Endothelial cell of umbilical vein (primary cell): ENCODE results near the gene TMOD1. TPM values are rescaled to one million over a fixed set of nuclear protein-coding genes. Genes with fewer than 3 reads are reported as not detected.

ENCODE experiments used
- BruUV-seq: library from RNA; stranded (reverse); fragments of 400-500 nt; replicated peaks from 2 replicates; lab custom pipeline; 2021; lab: Mats Ljungman, UMichigan
- CTCF ChIA-PET: fragments of 300-600, 350-600 bp; sonication (Branson Sonifier 250); formaldehyde crosslinking; loops from one replicate; lab custom pipeline; 2021; ENCODE audit warnings: antibody characterized with exemption, inconsistent platforms; lab: Charles Lee
- POLR2A ChIA-PET: fragments of 300-600, 350-600 bp; sonication (Branson Sonifier 250); formaldehyde crosslinking; loops from one replicate; lab custom pipeline; 2021; ENCODE audit warnings: antibody characterized with exemption, inconsistent platforms; lab: Charles Lee
- DNase-seq: peaks from one replicate; pipeline ENCODE4 v3.0.0-alpha.2; 2011; ENCODE audit warnings: low read depth, low spot score
- FAIRE-seq: peaks from 2 replicates; lab custom pipeline; 2011; peaks lifted over from hg19 to GRCh38; lab: Jason Lieb, UNC
- H2AFZ ChIP-seq: 2 replicates; pipeline ENCODE4 v1.6.0; 2012; ENCODE audit warnings: low read depth, low read length, control low read depth, inconsistent platforms
- H3K27ac ChIP-seq: 2 replicates; pipeline ENCODE4 v1.5.1; 2011; ENCODE audit warnings: low read depth, mild to moderate bottlenecking, control low read depth, low read length, moderate library complexity; ENCODE audit not compliant: insufficient read depth
- H3K27me3 ChIP-seq, 2 experiments: 2 replicates each; pipeline versions ENCODE4 v1.6.0 to v1.6.1; 2011; ENCODE audit warnings: low read length in 2 of 2, mixed read lengths in 1 of 2; ENCODE audit not compliant: control insufficient read depth in 2 of 2, insufficient read depth in 2 of 2
- H3K36me3 ChIP-seq, 2 experiments: 2 replicates in 1 of 2; 3 replicates in 1 of 2; pipeline ENCODE4 v1.5.1; 2011; ENCODE audit warnings: low read length in 2 of 2, mild to moderate bottlenecking in 1 of 2, moderate library complexity in 1 of 2; ENCODE audit not compliant: control insufficient read depth in 2 of 2, insufficient read depth in 2 of 2; ENCODE audit errors: extremely low read depth in 1 of 2
- H3K4me1 ChIP-seq: 3 replicates; pipeline ENCODE4 v1.5.1; 2011; ENCODE audit warnings: mild to moderate bottlenecking, low read length; ENCODE audit not compliant: control insufficient read depth, insufficient read depth; ENCODE audit errors: extremely low read depth
- H3K4me2 ChIP-seq: 2 replicates; pipeline ENCODE4 v1.6.1; 2011; ENCODE audit warnings: low read length, control low read depth, mixed read lengths; ENCODE audit not compliant: insufficient read depth
- H3K4me3 ChIP-seq, 3 experiments: fragments of 200-600 bp in 1 of 3; sonication (generic), shearing (Covaris generic) in 1 of 3; replicated peaks in 1 of 3; 2 replicates each; pipeline ENCODE4 v1.5.1; 2011 to 2016; ENCODE audit warnings: control low read depth in 3 of 3, low read length in 3 of 3, mild to moderate bottlenecking in 2 of 3, inconsistent platforms in 1 of 3, low read depth in 1 of 3, moderate library complexity in 1 of 3; ENCODE audit not compliant: insufficient read depth in 1 of 3
- H3K79me2 ChIP-seq: 2 replicates; pipeline ENCODE4 v1.6.0; 2012; ENCODE audit warnings: low read length, inconsistent platforms; ENCODE audit not compliant: control insufficient read depth, insufficient read depth
- H3K9ac ChIP-seq: replicated peaks from 2 replicates; pipeline ENCODE3; 2011; ENCODE audit warnings: low read length, control low read depth; ENCODE audit not compliant: insufficient read depth; ENCODE audit errors: extremely low read depth
- H3K9me1 ChIP-seq: replicated peaks from 3 replicates; pipeline ENCODE4 v1.6.0; 2011; ENCODE audit warnings: mild to moderate bottlenecking, low read length; ENCODE audit not compliant: control insufficient read depth, insufficient read depth; ENCODE audit errors: extremely low read depth
- H3K9me3 ChIP-seq: replicated peaks from 2 replicates; pipeline ENCODE4 v1.5.1; 2012; ENCODE audit warnings: low read length, inconsistent platforms; ENCODE audit not compliant: control insufficient read depth, insufficient read depth
- H4K20me1 ChIP-seq: replicated peaks from 2 replicates; pipeline ENCODE3; 2011; ENCODE audit warnings: mild to moderate bottlenecking, low read length; ENCODE audit not compliant: control insufficient read depth, insufficient read depth; ENCODE audit errors: extremely low read depth
- EZH2 ChIP-seq: IDR thresholded peaks from 2 replicates; pipeline ENCODE4 v1.6.1; 2012; ENCODE audit warnings: borderline replicate concordance, low read depth, mild to moderate bottlenecking, moderate library complexity, low read length, inconsistent platforms; ENCODE audit not compliant: severe bottlenecking
- FOS ChIP-seq: IDR thresholded peaks from 2 replicates; pipeline ENCODE4 v1.6.1; 2011; ENCODE audit warnings: mild to moderate bottlenecking, low read length, moderate library complexity, borderline replicate concordance; ENCODE audit not compliant: insufficient read depth
- GATA2 ChIP-seq: IDR thresholded peaks from 2 replicates; pipeline ENCODE4 v1.7.0; 2011; ENCODE audit warnings: low read depth, mild to moderate bottlenecking, moderate library complexity, mixed read lengths, low read length; ENCODE audit not compliant: insufficient read length, insufficient read depth
- JUN ChIP-seq: IDR thresholded peaks from 2 replicates; pipeline ENCODE4 v1.6.1; 2011; ENCODE audit warnings: borderline replicate concordance, low read depth; ENCODE audit not compliant: insufficient read length, insufficient read depth
- MYC ChIP-seq: IDR thresholded peaks from one replicate; pipeline ENCODE4 v1.6.1; 2011; ENCODE audit warnings: mild to moderate bottlenecking, low read depth, low read length
- POLR2A ChIP-seq: IDR thresholded peaks from 2 replicates; pipeline ENCODE4 v1.6.1; 2012; ENCODE audit warnings: low read depth, mild to moderate bottlenecking, control low read depth, low read length
- POLR2AphosphoS5 ChIP-seq: IDR thresholded peaks from 2 replicates; pipeline ENCODE4 v1.6.1; 2012; ENCODE audit warnings: low read depth, mild to moderate bottlenecking, control low read depth, low read length, moderate library complexity; ENCODE audit not compliant: insufficient read depth
- dilution Hi-C: fragments of 300-500 bp; cut with MboI; formaldehyde crosslinking; loops from one replicate; pipeline ENCODE4 v1.15.0; 2019; ENCODE audit warnings: low sequenced_read_pairs; ENCODE audit not compliant: extremely low pct_ligation_motif_present
- intact Hi-C: fragments of 100-400 bp; cut with micrococcal nuclease; formaldehyde crosslinking; loops from one replicate; pipeline ENCODE4 v1.10.0; 2022
- polyA plus RNA-seq, 4 experiments: library from polyadenylated mRNA; depleted of rRNA in 3 of 4; stranded (reverse) in 3 of 4; unstranded in 1 of 4; fragments of >200 nt; gene quantifications; 2 replicates each; pipeline versions ENCODE4 v1.2.1 to v1.2.3, GENCODE V29; 2011 to 2012; ENCODE audit warnings: missing spikeins in 1 of 4
- total RNA-seq: library from RNA; stranded (reverse); gene quantifications from 2 replicates; pipeline ENCODE4 v1.2.3, GENCODE V29; 2021
- TF ChIP-seq, protein P1 (sequence below): IDR thresholded peaks from 2 replicates; pipeline ENCODE4 v1.6.1; 2011; ENCODE audit not compliant: insufficient read depth, insufficient read length
- TF ChIP-seq, protein P2 (sequence below), 2 donors: IDR thresholded peaks; 1 replicate in 1 of 2; 2 replicates in 1 of 2; pipeline ENCODE4 v1.5.1; 2011; ENCODE audit warnings: low read length in 2 of 2, mild to moderate bottlenecking in 2 of 2, moderate library complexity in 2 of 2, control low read depth in 1 of 2, inconsistent platforms in 1 of 2, low read depth in 1 of 2; ENCODE audit not compliant: insufficient read depth in 1 of 2; ENCODE audit errors: extremely low read depth in 1 of 2

The TMOD1 gene
- total and polyA plus RNA-seq, 2 donors (not counting 3 experiments of a cell fraction or from before 2014, with no cell fraction given) = 0.26 to 1.4 TPM

DNA sequence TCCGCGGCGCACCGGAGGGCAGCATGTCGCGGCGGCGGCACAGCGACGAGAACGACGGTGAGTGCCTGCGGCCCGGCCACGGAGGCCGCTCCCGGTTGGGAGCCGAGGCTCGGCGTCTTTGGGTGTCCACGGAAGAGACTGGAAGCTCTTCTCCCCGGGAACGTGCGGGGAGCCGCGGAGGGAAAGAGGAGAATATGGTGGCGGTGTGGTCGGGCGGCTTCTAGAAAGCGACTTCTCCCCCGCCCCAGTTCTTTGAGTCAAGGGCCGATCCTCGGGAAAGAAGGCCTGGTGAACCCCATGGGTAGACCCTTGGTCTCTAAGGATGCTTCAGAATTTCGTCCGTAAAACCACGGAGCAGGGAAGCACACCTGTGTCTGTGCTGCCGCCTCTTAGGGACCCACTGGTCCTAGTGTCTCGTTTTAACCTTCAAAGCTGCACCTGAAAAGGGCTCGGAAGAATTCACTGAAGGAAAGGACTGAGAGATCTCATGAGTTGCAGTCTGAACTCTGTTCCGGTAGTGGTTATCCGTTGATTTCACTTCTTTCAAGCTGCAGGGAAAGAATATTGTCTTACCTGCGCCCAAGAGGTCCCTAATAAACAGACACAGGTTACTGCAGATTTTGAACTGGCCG is 132.5 kb downstream of the TMOD1 start:
- TF ChIP-seq, protein P1, sequence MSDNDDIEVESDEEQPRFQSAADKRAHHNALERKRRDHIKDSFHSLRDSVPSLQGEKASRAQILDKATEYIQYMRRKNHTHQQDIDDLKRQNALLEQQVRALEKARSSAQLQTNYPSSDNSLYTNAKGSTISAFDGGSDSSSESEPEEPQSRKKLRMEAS = no peak
- TF ChIP-seq POLR2AphosphoS5 (no peak), GATA2 (no peak), MYC (no peak), POLR2A (no peak), JUN (no peak), EZH2 (no peak), FOS (no peak)
- TF ChIP-seq, protein P2, sequence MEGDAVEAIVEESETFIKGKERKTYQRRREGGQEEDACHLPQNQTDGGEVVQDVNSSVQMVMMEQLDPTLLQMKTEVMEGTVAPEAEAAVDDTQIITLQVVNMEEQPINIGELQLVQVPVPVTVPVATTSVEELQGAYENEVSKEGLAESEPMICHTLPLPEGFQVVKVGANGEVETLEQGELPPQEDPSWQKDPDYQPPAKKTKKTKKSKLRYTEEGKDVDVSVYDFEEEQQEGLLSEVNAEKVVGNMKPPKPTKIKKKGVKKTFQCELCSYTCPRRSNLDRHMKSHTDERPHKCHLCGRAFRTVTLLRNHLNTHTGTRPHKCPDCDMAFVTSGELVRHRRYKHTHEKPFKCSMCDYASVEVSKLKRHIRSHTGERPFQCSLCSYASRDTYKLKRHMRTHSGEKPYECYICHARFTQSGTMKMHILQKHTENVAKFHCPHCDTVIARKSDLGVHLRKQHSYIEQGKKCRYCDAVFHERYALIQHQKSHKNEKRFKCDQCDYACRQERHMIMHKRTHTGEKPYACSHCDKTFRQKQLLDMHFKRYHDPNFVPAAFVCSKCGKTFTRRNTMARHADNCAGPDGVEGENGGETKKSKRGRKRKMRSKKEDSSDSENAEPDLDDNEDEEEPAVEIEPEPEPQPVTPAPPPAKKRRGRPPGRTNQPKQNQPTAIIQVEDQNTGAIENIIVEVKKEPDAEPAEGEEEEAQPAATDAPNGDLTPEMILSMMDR (IDR thresholded peaks at IDR 0.05; ENCODE audit: extremely low read depth in 1 of 2, insufficient read depth in 1 of 2, low read depth in 1 of 2, low read length in 2 of 2) = no peak
- peak overlapping the region; percentile 83 to 100 (median 99) for H3K4me3 ChIP-seq
- FAIRE-seq (no peak), DNase-seq (peak; percentile 36)
- ChIA-PET POLR2A (interaction anchor here (1.2 to 1.6 kb wide), 4 partner anchors 12 to 56 kb away, joined by 3 to 6 read pairs (median 4); no protein-coding TSS in a partner anchor), CTCF (interaction anchor here (1.0 to 3.3 kb wide), 4 partner anchors 16 to 165 kb away, joined by 3 to 26 read pairs (median 8); no protein-coding TSS in a partner anchor)
- peak overlapping the region; percentile 91 for H2AFZ ChIP-seq
- intact Hi-C loops = loop anchor here (1.0 to 2.0 kb wide), 2 partner anchors 289 to 348 kb away; partner anchors contain the start of gene TRMO
- no peaks in the 10 kb centered on the region for H3K9me1 ChIP-seq
- BruUV-seq = TSS peak; percentile 50
- H3K79me2 ChIP-seq = peaks cover 71% of the 10 kb centered on the region
- H3K4me2 ChIP-seq = peak overlapping the region; percentile 97
- peaks cover 9% of the 10 kb centered on the region for H4K20me1 ChIP-seq
- H3K9me3 ChIP-seq = no peaks in the 10 kb centered on the region
- dilution Hi-C loops = no loop called here
- H3K27me3 ChIP-seq = no peaks in the 10 kb centered on the region
- peak overlapping the region; percentile 94 for H3K27ac ChIP-seq
- peaks cover 28% of the 10 kb centered on the region for H3K4me1 ChIP-seq
- H3K36me3 ChIP-seq = no peaks in the 10 kb centered on the region
- peak overlapping the region; percentile 100 for H3K9ac ChIP-seq
